ENCODE results near the gene EFCC1.

GRCh38 chr3:129016356-129016719, 15.2 kb downstream of the EFCC1 start:
- no peak for TF ChIP-seq POLR2A (IDR thresholded peaks at IDR 0.05)
- TF ChIP-seq, protein P1, sequence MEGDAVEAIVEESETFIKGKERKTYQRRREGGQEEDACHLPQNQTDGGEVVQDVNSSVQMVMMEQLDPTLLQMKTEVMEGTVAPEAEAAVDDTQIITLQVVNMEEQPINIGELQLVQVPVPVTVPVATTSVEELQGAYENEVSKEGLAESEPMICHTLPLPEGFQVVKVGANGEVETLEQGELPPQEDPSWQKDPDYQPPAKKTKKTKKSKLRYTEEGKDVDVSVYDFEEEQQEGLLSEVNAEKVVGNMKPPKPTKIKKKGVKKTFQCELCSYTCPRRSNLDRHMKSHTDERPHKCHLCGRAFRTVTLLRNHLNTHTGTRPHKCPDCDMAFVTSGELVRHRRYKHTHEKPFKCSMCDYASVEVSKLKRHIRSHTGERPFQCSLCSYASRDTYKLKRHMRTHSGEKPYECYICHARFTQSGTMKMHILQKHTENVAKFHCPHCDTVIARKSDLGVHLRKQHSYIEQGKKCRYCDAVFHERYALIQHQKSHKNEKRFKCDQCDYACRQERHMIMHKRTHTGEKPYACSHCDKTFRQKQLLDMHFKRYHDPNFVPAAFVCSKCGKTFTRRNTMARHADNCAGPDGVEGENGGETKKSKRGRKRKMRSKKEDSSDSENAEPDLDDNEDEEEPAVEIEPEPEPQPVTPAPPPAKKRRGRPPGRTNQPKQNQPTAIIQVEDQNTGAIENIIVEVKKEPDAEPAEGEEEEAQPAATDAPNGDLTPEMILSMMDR (IDR thresholded peaks at IDR 0.05): no peak

Measured in sigmoid colon (tissue), 3 donors.